Activated naive CD8-positive, alpha-beta T cell (primary cell): ENCODE data around the gene CIZ1.

Source experiments
- H3K27ac Mint-ChIP-seq: one replicate; pipeline ENCODE4 v1.8.0; 2021; ENCODE audit warnings: mixed read lengths
- H3K27me3 Mint-ChIP-seq: one replicate; pipeline ENCODE4 v1.8.0; 2021; ENCODE audit warnings: mixed read lengths
- H3K36me3 Mint-ChIP-seq: one replicate; pipeline ENCODE4 v1.8.0; 2021; ENCODE audit warnings: mixed read lengths
- H3K4me1 Mint-ChIP-seq: one replicate; pipeline ENCODE4 v1.8.0; 2021; ENCODE audit warnings: low read depth, mixed read lengths
- H3K4me3 Mint-ChIP-seq: one replicate; pipeline ENCODE4 v1.8.0; 2021; ENCODE audit warnings: mild to moderate bottlenecking, mixed read lengths
- H3K9me3 Mint-ChIP-seq: one replicate; pipeline ENCODE4 v1.8.0; 2021; ENCODE audit warnings: low read depth, mixed read lengths

Gene CIZ1

DNA sequence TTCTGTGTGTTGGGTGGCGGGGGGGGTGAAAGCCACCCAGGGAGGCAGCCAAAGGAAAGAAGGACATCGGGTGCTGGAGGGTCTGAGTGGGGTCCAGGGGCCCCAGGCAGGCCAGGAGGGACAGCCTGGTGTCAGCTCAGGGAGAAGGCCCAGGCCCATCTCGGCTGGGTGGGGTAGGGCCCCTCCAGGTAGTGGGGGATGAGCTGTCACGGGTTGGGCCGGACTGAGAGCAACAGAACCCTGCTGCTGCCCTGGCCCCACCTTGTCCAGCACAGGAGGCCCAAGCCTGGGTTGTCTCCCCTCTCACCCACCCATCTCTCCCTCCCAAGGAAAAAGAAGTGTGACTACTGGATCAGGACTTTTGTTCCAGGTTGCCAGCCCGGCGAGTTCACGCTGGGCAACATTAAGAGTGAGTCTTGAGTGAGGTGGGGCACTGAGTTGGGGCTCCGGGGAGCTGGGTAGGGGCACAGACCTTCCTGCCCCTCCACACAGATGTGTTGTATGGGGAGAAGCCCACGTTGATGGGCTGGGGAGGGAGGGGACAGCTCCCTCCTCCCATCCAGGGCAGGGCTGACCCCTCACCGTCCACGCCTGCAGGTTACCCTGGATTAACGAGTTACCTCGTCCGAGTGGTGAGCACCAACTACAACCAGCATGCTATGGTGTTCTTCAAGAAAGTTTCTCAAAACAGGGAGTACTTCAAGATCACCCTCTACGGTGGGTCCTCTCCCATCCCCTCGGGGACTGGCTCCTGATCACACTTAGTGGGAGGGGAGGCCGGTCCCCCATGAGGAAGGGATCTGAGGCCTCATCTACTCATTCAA, 39.9 kb downstream of the CIZ1 start:
- Mint-ChIP-seq H3K9me3 (no peaks in the 10 kb centered on the region), H3K27me3 (no peaks in the 10 kb centered on the region), H3K27ac (no peak overlapping the region), H3K36me3 (no peaks in the 10 kb centered on the region), H3K4me3 (no peak overlapping the region), H3K4me1 (no peaks in the 10 kb centered on the region)

DNA sequence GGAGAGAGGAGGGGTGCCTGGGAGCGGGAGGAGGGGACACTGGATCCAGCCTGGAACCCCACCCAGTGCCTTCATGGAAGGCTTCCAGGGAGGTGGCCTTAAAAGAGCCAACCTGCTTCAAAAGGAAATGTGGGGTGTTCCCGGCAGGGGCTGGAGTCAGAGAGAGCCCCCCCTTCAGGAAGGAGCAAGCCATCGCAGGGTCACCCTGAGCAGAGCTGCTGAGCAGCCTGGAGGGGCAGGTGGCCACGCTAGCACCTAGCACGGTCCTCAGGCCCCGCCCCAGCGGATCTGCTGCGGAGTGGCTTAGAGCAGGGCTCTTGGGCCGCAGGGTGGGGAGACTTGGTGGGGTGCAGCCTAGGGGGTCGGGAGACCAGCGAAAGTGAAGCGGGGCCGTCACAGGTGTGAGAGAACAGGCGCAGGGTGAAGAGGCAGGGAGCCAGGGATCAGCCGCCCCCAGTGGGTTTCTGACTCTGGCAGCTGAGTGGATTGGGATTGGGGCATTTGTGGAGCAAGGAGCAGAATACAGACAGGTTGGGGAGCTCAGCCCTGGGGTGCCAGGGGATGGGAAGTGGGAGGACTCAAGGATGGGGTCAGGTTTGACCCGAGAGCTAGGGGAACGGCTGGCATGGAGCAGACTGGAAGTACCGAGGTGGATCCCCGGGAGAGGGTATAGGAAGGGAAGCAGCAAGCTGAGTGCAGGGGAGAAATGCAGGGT, 40.6 kb downstream of the CIZ1 start:
- no peaks in the 10 kb centered on the region for H3K27me3 Mint-ChIP-seq
- no peaks in the 10 kb centered on the region for H3K9me3 Mint-ChIP-seq
- no peaks in the 10 kb centered on the region for H3K36me3 Mint-ChIP-seq
- H3K27ac Mint-ChIP-seq = no peak overlapping the region
- no peak overlapping the region for H3K4me3 Mint-ChIP-seq
- no peaks in the 10 kb centered on the region for H3K4me1 Mint-ChIP-seq

DNA sequence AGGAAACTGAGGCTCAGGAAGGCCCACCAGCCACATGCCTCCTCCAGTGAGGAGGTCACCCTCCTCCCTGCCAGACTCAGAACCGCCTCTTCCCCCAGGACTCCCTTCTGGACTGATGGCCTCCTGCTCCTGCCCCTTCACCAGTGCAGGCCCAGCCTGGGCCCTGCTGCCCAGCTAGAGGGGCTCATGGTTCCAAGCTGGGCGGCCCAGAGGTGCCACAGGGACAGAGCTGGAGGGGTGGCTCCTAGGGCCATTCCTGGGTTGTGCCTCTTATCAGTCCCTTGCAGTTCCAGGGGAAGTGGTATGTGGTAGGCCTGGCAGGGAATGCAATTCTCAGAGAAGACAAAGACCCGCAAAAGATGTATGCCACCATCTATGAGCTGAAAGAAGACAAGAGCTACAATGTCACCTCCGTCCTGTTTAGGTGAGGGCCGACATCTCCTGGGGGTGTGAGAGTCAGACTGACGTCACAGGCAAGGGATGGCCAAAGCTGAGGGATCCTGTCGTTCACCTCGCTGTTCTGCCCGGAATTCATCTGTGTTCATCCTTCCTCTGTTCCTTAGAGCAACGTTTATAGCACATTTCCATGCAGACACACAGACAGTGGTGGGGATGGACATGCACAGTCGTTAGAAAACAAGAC, 41.3 kb downstream of the CIZ1 start:
- Mint-ChIP-seq H3K4me1 (no peaks in the 10 kb centered on the region), H3K4me3 (no peak overlapping the region), H3K9me3 (no peaks in the 10 kb centered on the region), H3K36me3 (no peaks in the 10 kb centered on the region), H3K27me3 (no peaks in the 10 kb centered on the region), H3K27ac (no peak overlapping the region)

DNA sequence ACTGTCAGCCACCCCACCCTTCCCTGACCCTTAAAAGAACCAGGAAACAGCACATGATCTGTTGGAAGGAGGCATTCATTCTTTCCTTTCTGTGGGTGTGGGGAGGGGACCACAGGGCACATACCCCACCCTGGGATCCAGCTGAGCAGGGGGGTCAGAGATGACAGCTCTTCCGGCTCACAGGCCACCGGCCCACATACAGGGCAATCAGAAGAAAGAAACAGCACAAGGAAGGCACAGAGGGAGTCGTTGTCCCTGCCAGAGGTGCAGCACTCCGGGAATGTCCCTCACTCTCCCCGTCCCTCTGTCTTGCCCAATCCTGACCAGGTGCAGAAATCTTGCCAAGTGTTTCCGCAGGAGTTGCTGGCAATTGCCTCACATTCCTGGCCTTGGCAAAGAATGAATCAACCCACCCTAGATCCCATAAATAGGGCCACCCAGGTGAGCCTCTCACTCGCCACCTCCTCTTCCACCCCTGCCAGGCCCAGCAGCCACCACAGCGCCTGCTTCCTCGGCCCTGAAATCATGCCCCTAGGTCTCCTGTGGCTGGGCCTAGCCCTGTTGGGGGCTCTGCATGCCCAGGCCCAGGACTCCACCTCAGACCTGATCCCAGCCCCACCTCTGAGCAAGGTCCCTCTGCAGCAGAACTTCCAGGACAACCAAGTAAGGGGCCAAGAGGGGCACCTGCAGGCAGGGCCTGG, 42.2 kb downstream of the CIZ1 start, which contains the start of gene LCN2:
TSS of gene LCN2 (plus strand) at position 453 of the 701 bp plus-strand sequence. CDS start at position 526, 73 bp downstream.
- no peaks in the 10 kb centered on the region for H3K27me3 Mint-ChIP-seq
- H3K4me1 Mint-ChIP-seq = no peaks in the 10 kb centered on the region
- H3K9me3 Mint-ChIP-seq = no peaks in the 10 kb centered on the region
- H3K36me3 Mint-ChIP-seq = no peaks in the 10 kb centered on the region
- H3K27ac Mint-ChIP-seq = no peak within 1 kb of the TSS
- no peak within 1 kb of the TSS for H3K4me3 Mint-ChIP-seq

DNA sequence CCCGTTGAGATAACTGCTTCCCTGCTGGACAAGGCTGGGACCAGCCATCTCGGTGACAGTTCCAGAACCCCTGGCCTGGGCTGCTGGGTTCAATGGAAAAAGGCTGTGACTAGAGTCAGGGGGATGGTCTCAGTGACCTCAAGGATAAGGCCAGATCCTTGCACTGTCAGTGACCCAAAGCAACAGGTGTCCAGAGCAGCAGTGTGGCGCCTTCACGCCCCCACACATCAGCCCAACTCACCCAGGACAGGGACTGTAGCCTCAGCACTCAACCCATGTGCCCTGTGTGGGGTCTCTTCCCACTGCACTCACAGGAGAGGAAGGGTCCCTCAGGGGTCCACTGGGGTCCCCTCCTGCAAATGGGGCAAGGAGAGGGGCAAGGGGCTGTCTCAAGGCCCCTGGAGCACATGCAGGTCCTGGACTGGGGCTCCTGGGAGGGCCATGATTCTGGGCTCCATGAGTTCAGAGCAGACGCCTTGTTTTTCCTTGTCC, 42.8 kb downstream of the CIZ1 start:
- Mint-ChIP-seq H3K9me3 (no peaks in the 10 kb centered on the region), H3K4me1 (peaks cover 1% of the 10 kb centered on the region), H3K36me3 (no peaks in the 10 kb centered on the region), H3K27me3 (no peaks in the 10 kb centered on the region), H3K4me3 (no peak overlapping the region), H3K27ac (no peak overlapping the region)

DNA sequence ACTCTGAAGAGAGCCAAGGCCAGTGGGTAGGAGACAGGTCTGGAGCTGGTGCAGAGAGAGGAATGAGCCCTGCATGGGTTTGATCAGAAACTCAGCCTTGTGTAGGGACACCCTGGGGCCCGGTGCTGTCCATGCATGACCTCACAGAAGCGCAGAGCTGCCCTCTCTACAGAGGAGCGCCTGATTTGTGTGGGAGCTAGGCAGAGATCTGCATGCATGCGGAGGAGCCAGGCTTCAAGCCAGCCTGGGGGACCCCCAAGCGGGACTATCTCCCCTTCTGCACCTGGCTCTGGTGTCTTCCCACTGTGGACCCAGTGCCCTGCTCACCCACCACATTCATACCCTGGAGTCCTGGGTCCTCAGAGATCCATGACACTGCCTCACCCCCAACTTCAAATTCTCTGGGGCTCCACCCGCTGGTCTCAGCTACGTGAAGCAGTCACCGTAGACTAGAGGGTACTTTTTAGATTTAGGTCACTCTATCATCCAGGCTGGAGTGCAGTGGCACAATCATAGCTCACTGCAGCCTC, 44.7 kb downstream of the CIZ1 start:
- Mint-ChIP-seq H3K4me1 (peaks cover 11% of the 10 kb centered on the region), H3K4me3 (no peak overlapping the region), H3K27ac (no peak overlapping the region), H3K27me3 (no peaks in the 10 kb centered on the region), H3K36me3 (no peaks in the 10 kb centered on the region), H3K9me3 (no peaks in the 10 kb centered on the region)

DNA sequence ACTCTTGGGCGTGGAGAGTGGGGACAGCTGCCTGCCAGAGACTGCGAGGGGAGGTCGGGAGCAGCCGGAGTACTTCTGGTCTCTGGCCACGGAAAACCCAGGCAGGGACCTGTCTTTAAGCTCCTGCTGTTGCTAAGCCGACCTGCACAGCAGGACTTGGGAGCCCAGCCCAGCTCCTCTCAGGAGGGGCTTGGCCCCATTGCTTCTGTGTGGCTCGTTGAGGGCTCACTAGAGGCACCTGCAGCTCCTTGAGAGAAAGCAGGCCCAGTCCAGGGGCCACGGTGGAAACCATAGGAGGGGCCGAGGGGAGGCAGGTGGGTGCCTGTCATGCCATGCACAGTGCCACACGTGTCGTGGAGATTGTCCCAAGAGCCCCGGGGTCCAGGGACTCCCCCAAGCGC, 45.4 kb downstream of the CIZ1 start:
- no peaks in the 10 kb centered on the region for H3K27me3 Mint-ChIP-seq
- peaks cover 11% of the 10 kb centered on the region for H3K4me1 Mint-ChIP-seq
- H3K27ac Mint-ChIP-seq = no peak overlapping the region
- no peaks in the 10 kb centered on the region for H3K36me3 Mint-ChIP-seq
- no peaks in the 10 kb centered on the region for H3K9me3 Mint-ChIP-seq
- no peak overlapping the region for H3K4me3 Mint-ChIP-seq

DNA sequence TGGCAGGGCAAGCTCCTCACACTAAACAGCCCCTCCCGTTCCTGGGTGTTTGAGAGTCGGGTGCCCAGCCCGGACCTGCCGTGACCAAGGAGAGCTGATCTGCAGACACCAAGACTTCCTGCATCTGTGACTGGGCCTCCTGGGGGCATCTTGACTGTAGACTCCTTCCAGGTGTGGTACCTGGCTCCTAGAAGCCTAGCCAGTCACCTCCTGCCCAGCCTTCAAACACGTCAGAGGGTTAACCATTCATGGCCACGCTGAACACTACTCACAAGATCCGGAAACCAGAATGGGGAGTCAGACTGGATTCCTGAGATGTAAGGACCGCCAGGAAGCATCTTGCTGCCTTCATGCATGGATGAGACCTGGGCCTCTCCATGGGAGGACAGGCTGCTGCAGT, 45.8 kb downstream of the CIZ1 start:
- peaks cover 11% of the 10 kb centered on the region for H3K4me1 Mint-ChIP-seq

DNA sequence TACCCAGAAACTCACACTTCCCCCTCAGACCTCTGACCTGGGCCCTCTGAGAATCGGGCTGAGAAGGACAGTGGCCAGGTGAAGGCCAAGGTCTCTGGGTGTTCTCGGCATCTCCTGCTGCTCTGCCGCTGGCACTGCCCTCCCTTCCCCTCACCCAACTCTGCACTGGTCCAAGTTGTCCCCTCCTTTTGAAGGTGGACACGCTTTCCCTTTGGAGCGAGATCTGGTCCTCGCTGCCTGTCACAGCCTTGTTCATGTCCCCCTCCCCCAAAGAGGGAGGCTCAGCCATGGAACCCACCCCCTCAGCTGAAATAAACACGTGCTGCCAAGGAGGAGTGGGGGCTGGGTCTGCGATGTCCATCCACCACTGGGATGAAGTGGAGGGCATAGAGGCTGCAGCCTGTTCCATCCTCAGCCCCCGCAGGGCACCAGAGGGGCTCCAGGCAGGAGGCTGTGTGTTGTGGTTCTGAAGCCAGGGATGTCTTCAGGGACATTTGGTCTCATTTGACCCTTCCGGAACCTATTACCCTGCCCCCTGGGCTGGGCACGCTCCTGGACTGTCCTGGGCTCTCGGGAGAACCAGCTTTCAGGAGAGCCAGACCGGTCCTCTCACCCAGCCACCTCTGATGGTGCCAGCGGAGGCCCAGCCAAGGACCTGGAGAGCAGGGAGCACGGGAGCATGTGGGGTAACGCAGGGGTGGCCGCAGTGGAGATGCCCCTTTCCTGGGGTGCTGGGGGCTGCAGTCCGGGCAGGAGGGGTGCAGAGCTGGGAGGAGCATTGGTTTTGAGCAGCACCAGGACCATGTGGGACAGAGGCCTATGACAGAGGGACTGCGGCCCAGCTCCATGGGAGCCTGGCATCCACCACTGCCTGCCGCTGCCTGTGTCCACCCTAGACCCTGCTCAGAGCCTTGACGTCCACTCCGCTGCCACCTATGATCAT, 46.9 kb downstream of the CIZ1 start:
- H3K27me3 Mint-ChIP-seq = no peaks in the 10 kb centered on the region
- no peak overlapping the region for H3K4me3 Mint-ChIP-seq
- peaks cover 11% of the 10 kb centered on the region for H3K4me1 Mint-ChIP-seq
- no peaks in the 10 kb centered on the region for H3K36me3 Mint-ChIP-seq
- H3K27ac Mint-ChIP-seq = peak overlapping the region; percentile 41
- H3K9me3 Mint-ChIP-seq = no peaks in the 10 kb centered on the region

More for the DNA sequence above, 45.8 kb downstream of the CIZ1 start:
- H3K9me3 Mint-ChIP-seq = no peaks in the 10 kb centered on the region
- H3K4me3 Mint-ChIP-seq = no peak overlapping the region
- no peaks in the 10 kb centered on the region for H3K36me3 Mint-ChIP-seq
- no peak overlapping the region for H3K27ac Mint-ChIP-seq
- H3K27me3 Mint-ChIP-seq = no peaks in the 10 kb centered on the region

DNA sequence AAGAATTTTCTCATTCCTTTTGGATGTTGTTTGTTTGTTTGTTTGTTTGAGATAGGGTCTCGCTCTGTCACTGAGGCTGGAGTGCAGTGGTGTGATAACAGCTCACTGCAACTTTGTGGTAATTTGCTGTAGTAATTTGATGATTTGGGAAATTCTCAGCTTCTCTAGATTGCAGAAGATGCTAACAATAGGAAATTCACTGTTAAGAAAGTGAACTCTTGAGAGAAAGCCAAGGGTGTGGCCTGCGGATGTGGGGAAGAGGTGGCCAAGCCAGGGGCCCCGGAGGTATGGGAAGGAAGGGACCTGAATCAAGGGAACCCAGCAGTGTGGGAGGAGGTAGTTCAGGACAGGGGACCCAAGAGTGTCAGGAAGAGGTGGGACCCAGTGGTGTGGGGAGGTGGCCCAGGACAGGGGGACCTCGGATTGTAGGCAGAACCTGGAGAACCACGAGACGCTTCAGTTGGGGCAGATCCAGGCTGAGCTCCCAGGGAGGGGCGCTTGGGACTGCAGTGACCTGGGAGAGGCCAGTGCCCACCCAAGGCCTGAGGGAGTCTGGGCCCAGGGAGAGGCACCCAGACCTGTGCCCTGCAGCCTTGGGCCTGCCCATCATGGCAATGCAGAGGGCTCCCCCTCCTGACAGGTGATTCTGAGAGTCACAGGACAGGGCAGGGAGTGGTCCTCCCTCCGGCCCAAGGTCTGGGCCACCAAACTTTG, 47.7 kb downstream of the CIZ1 start:
- Mint-ChIP-seq H3K4me1 (peaks cover 11% of the 10 kb centered on the region), H3K9me3 (no peaks in the 10 kb centered on the region), H3K36me3 (no peaks in the 10 kb centered on the region), H3K4me3 (no peak overlapping the region), H3K27me3 (no peaks in the 10 kb centered on the region), H3K27ac (no peak overlapping the region)

DNA sequence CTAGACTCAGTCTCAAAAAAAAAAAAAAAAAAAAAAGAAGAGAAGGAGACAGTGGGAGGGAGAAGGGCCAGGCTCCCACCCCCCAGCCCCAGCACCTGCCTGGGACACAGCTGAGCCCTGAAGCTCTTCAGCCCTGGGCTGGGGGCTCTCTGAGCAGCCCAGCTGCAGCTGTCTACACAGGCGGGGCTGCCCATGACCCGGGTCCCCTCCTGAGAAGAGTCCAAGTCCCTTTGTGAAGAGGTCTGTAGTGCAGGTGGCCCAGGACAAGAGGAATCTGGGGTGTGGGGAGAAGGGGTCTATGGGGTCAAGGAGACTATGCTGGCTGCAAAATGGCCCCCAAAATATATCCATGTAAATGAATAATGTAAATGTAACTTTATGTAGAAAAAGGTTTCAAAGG, 48.8 kb downstream of the CIZ1 start:
- Mint-ChIP-seq H3K4me1 (peaks cover 11% of the 10 kb centered on the region), H3K36me3 (no peaks in the 10 kb centered on the region), H3K27ac (no peak overlapping the region), H3K4me3 (no peak overlapping the region), H3K27me3 (no peaks in the 10 kb centered on the region), H3K9me3 (no peaks in the 10 kb centered on the region)

DNA sequence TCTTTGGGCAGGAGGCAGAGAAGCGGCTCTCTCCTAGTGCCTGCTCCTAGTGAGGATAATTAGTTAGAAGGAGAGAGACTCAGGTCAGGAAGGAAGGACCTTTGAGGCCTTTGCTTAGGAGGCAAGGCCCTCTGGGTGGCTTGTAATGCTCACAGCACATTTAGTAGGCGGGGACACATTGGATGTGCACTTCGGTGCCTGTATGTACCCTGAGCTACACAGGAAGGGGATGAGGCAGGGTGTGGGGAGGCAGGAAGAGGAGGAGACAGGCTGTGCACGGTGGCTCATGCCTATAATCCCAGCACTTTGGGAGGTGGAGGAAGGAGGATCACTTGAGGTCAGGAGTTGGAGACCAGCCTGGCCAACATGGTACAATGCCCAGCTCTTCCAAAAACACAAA, 49.3 kb downstream of the CIZ1 start:
- H3K4me1 Mint-ChIP-seq = peaks cover 11% of the 10 kb centered on the region
- no peaks in the 10 kb centered on the region for H3K36me3 Mint-ChIP-seq
- peak overlapping the region; percentile 51 for H3K27ac Mint-ChIP-seq
- peak overlapping the region; percentile 28 for H3K4me3 Mint-ChIP-seq
- H3K9me3 Mint-ChIP-seq = no peaks in the 10 kb centered on the region
- no peaks in the 10 kb centered on the region for H3K27me3 Mint-ChIP-seq

DNA sequence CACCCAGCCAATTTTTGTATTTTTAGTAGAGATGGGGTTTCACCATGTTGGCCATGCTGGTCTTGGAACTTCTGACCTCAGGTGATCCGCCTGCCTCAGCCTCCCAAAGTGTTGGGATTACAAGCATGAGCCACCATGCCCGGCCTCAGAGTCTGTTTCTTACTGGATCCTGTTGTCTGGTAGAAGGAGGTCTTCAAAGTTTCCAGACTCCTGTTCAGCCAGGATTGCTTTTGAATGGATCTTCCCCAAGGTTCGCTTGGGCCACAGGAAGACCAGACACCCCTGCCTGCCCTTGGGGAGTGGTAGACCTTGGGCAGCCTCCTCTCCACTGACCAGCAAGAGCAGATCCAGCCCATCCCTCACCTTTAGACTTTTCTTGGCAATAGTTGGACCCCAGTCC, 49.8 kb downstream of the CIZ1 start:
- H3K36me3 Mint-ChIP-seq = no peaks in the 10 kb centered on the region
- H3K27ac Mint-ChIP-seq = no peak overlapping the region
- H3K9me3 Mint-ChIP-seq = no peaks in the 10 kb centered on the region
- H3K4me3 Mint-ChIP-seq = no peak overlapping the region
- peaks cover 11% of the 10 kb centered on the region for H3K4me1 Mint-ChIP-seq
- no peaks in the 10 kb centered on the region for H3K27me3 Mint-ChIP-seq
